IPS-NIHi7 (cell line): ENCODE measurements around the gene CERCAM.

Experiments used
- DNase-seq: peaks from one replicate; pipeline ENCODE4 v3.0.0; 2012; ENCODE audit warnings: mixed read lengths; ENCODE audit errors: extremely low spot score

Gene CERCAM

GRCh38 chr9:128456613-128457061 lies 36.0 kb downstream of the CERCAM start:
- peak; percentile 89 for DNase-seq

GRCh38 chr9:128457207-128457606 lies 36.5 kb downstream of the CERCAM start:
- peak; percentile 22 for DNase-seq

GRCh38 chr9:128459011-128459410 lies 38.4 kb downstream of the CERCAM start:
- DNase-seq, result no peak

- no peak for DNase-seq
Observed at GRCh38 chr9:128469070-128469469, 48.4 kb downstream of the CERCAM start.

- no peak for DNase-seq
Observed at GRCh38 chr9:128470560-128470959, 49.9 kb downstream of the CERCAM start.

- no peak for DNase-seq
Observed at GRCh38 chr9:128473104-128473503, 52.4 kb downstream of the CERCAM start.

GRCh38 chr9:128475867-128476266 lies 55.2 kb downstream of the CERCAM start:
- DNase-seq, result no peak

GRCh38 chr9:128479262-128479661 lies 58.6 kb downstream of the CERCAM start:
- no peak for DNase-seq

GRCh38 chr9:128481561-128481960 lies 60.9 kb downstream of the CERCAM start:
- DNase-seq, result no peak

GRCh38 chr9:128482186-128482585 lies 61.5 kb downstream of the CERCAM start:
- DNase-seq, result no peak

GRCh38 chr9:128484686-128485413 lies 64.2 kb downstream of the CERCAM start:
- peak; percentile 22 for DNase-seq

GRCh38 chr9:128485414-128485855 lies 64.8 kb downstream of the CERCAM start:
- DNase-seq, result peak; percentile 15

- no peak for DNase-seq
Observed at GRCh38 chr9:128486201-128486600, 65.5 kb downstream of the CERCAM start.
